H1 (cell line): ENCODE data around the gene ICA1. TPM values are rescaled to one million over a fixed set of nuclear protein-coding genes. Genes with fewer than 3 reads are reported as not detected.

Experiments used
- CTCF ChIA-PET: fragments of 300-600 bp; sonication (Branson Sonifier 250); formaldehyde crosslinking; loops from one replicate; lab custom pipeline; 2021; ENCODE audit not compliant: partially characterized antibody; lab: Charles Lee
- POLR2A ChIA-PET: fragments of 300-600 bp; sonication (Branson Sonifier 250); formaldehyde crosslinking; loops from one replicate; lab custom pipeline; 2021; ENCODE audit warnings: inconsistent platforms; ENCODE audit not compliant: partially characterized antibody; lab: Charles Lee
- DNase-seq, 2 experiments: peaks; one replicate each; pipeline versions ENCODE4 v3.0.0 to v3.0.0-alpha.2; 2010 to 2022; ENCODE audit warnings: low spot score in 2 of 2, low read depth in 1 of 2, mixed read lengths in 1 of 2
- FAIRE-seq: peaks from 2 replicates; lab custom pipeline; 2011; peaks lifted over from hg19 to GRCh38; lab: Jason Lieb, UNC
- H2AFZ ChIP-seq: 2 replicates; pipeline ENCODE4 v1.8.1; 2012; ENCODE audit warnings: low read length, inconsistent platforms
- H2AK5ac ChIP-seq: 2 replicates; pipeline ENCODE4 v1.6.1; 2013; ENCODE audit warnings: low read depth, low read length
- H2BK120ac ChIP-seq: replicated peaks from 2 replicates; pipeline ENCODE3; 2013; ENCODE audit warnings: low read depth, low read length, inconsistent platforms
- H2BK12ac ChIP-seq: 2 replicates; pipeline ENCODE4 v1.6.1; 2013; ENCODE audit warnings: low read depth, low read length
- H2BK15ac ChIP-seq: 2 replicates; pipeline ENCODE4 v1.6.1; 2013; ENCODE audit warnings: low read length
- H2BK20ac ChIP-seq: 2 replicates; pipeline ENCODE4 v1.6.1; 2013; ENCODE audit warnings: low read length
- H2BK5ac ChIP-seq: 2 replicates; pipeline ENCODE4 v1.6.1; 2013; ENCODE audit warnings: low read depth, low read length
- H3K14ac ChIP-seq: 2 replicates; pipeline ENCODE4 v1.6.1; 2013; ENCODE audit warnings: inconsistent platforms; ENCODE audit not compliant: insufficient read length
- H3K18ac ChIP-seq: 2 replicates; pipeline ENCODE4 v1.6.1; 2013; ENCODE audit warnings: low read length; ENCODE audit errors: extremely low read depth
- H3K23ac ChIP-seq: 2 replicates; pipeline ENCODE4 v1.6.1; 2013; ENCODE audit warnings: inconsistent platforms; ENCODE audit not compliant: insufficient read length
- H3K23me2 ChIP-seq: 2 replicates; pipeline ENCODE4 v1.6.1; 2013; ENCODE audit warnings: low read depth, low read length
- H3K27ac ChIP-seq: 2 replicates; pipeline ENCODE4 v1.6.1; 2011; ENCODE audit warnings: low read depth, low read length, inconsistent platforms
- H3K27me3 ChIP-seq, 4 experiments: replicated peaks in 1 of 4; 1 replicate in 1 of 4; 2 replicates in 3 of 4; pipeline versions ENCODE4 v1.6.1 to v1.8.1; 2011 to 2013; ENCODE audit warnings: low read length in 3 of 4, mild to moderate bottlenecking in 3 of 4, inconsistent platforms in 2 of 4, mixed read lengths in 2 of 4, moderate library complexity in 1 of 4; ENCODE audit not compliant: control insufficient read depth in 3 of 4, insufficient read depth in 3 of 4; ENCODE audit errors: extremely low read depth in 1 of 4
- H3K36me3 ChIP-seq, 4 experiments: 2 replicates each; pipeline versions ENCODE4 v1.6.1 to v1.8.1; 2011 to 2013; ENCODE audit warnings: mild to moderate bottlenecking in 4 of 4, low read length in 3 of 4, moderate library complexity in 2 of 4, control low read depth in 1 of 4, inconsistent platforms in 1 of 4; ENCODE audit not compliant: insufficient read depth in 4 of 4, control insufficient read depth in 2 of 4
- H3K4ac ChIP-seq: replicated peaks from 2 replicates; pipeline ENCODE3; 2013; ENCODE audit warnings: low read length, low read depth, mixed read lengths, inconsistent platforms; ENCODE audit not compliant: insufficient read length
- H3K4me1 ChIP-seq, 4 experiments: replicated peaks in 1 of 4; 1 replicate in 1 of 4; 2 replicates in 3 of 4; pipeline versions ENCODE4 v1.6.1 to v1.8.1; 2011 to 2013; ENCODE audit warnings: low read length in 3 of 4, inconsistent platforms in 2 of 4, mixed read lengths in 1 of 4; ENCODE audit not compliant: insufficient read depth in 4 of 4, control insufficient read depth in 3 of 4
- H3K4me2 ChIP-seq, 2 experiments: 2 replicates each; pipeline versions ENCODE4 v1.6.1 to v1.8.1; 2011 to 2013; ENCODE audit warnings: low read depth in 2 of 2, low read length in 2 of 2, control low read depth in 1 of 2, inconsistent platforms in 1 of 2, mild to moderate bottlenecking in 1 of 2; ENCODE audit not compliant: insufficient read depth in 1 of 2
- H3K4me3 ChIP-seq, 4 experiments: fragments of 200-600, 300-600 bp in 1 of 4; sonication (generic), shearing (Covaris generic), sonication (Bioruptor Twin) in 1 of 4; 2 replicates each; pipeline versions ENCODE4 v1.5.1 to v1.8.1; 2011 to 2016; ENCODE audit warnings: low read length in 4 of 4, low read depth in 3 of 4, control low read depth in 2 of 4, inconsistent platforms in 2 of 4, mild to moderate bottlenecking in 2 of 4, mixed read lengths in 1 of 4, moderate library complexity in 1 of 4; ENCODE audit not compliant: insufficient read depth in 2 of 4; ENCODE audit errors: extremely low read depth in 1 of 4
- H3K56ac ChIP-seq: replicated peaks from 2 replicates; pipeline ENCODE3; 2013; ENCODE audit warnings: low read depth, mild to moderate bottlenecking, mixed read lengths, low read length, inconsistent platforms; ENCODE audit not compliant: insufficient read length
- H3K79me1 ChIP-seq: 2 replicates; pipeline ENCODE4 v1.6.1; 2013; ENCODE audit warnings: low read depth, low read length, control low read depth
- H3K79me2 ChIP-seq, 2 experiments: 2 replicates each; pipeline versions ENCODE4 v1.6.1 to v1.8.1; 2012 to 2013; ENCODE audit warnings: low read length in 2 of 2, mild to moderate bottlenecking in 2 of 2, inconsistent platforms in 1 of 2; ENCODE audit not compliant: insufficient read depth in 2 of 2, control insufficient read depth in 1 of 2
- H3K9ac ChIP-seq, 4 experiments: replicated peaks in 1 of 4; 1 replicate in 1 of 4; 2 replicates in 3 of 4; pipeline versions ENCODE4 v1.6.1 to v1.8.1; 2011 to 2013; ENCODE audit warnings: low read depth in 3 of 4, low read length in 3 of 4, control low read depth in 2 of 4, mild to moderate bottlenecking in 2 of 4, moderate library complexity in 2 of 4, inconsistent platforms in 1 of 4; ENCODE audit errors: extremely low read depth in 1 of 4
- H3K9me3 ChIP-seq, 2 experiments: 2 replicates each; pipeline versions ENCODE4 v1.6.1 to v1.8.1; 2012 to 2013; ENCODE audit warnings: mild to moderate bottlenecking in 2 of 2, moderate library complexity in 2 of 2, control low read depth in 1 of 2, inconsistent platforms in 1 of 2, low read depth in 1 of 2, low read length in 1 of 2, mixed read lengths in 1 of 2; ENCODE audit not compliant: insufficient read depth in 2 of 2
- H4K20me1 ChIP-seq, 2 experiments: replicated peaks in 1 of 2; 2 replicates each; pipeline versions ENCODE3 to v1.8.1; 2011 to 2013; ENCODE audit warnings: inconsistent platforms in 2 of 2, low read length in 2 of 2, mild to moderate bottlenecking in 1 of 2; ENCODE audit not compliant: insufficient read depth in 2 of 2, control insufficient read depth in 1 of 2
- H4K5ac ChIP-seq: 2 replicates; pipeline ENCODE4 v1.6.1; 2013; ENCODE audit warnings: low read length, low read depth, mixed read lengths, inconsistent platforms; ENCODE audit not compliant: insufficient read length
- H4K8ac ChIP-seq: 2 replicates; pipeline ENCODE4 v1.8.0; 2013; ENCODE audit warnings: mild to moderate bottlenecking, moderate library complexity, low read length, inconsistent platforms; ENCODE audit not compliant: insufficient read depth; ENCODE audit errors: extremely low read depth
- H4K91ac ChIP-seq: replicated peaks from 2 replicates; pipeline ENCODE3; 2013; ENCODE audit warnings: low read length, mixed read lengths, inconsistent platforms; ENCODE audit not compliant: insufficient read length
- BCL11A ChIP-seq, 2 experiments: IDR thresholded peaks; one replicate each; pipeline ENCODE4 v1.6.1; 2011; ENCODE audit warnings: low read depth in 2 of 2, low read length in 2 of 2, mild to moderate bottlenecking in 2 of 2
- CBX8 ChIP-seq: fragments of 300-800, 300-1000 bp; sonication (generic); IDR thresholded peaks from 2 replicates; pipeline ENCODE4 v1.7.1; 2016; ENCODE audit warnings: low read depth, low read length, borderline replicate concordance
- CHD2 ChIP-seq: IDR thresholded peaks from 2 replicates; pipeline ENCODE4 v1.6.1; 2012; ENCODE audit warnings: low read length, improper control_type of control experiment
- EGR1 ChIP-seq: IDR thresholded peaks from 2 replicates; pipeline ENCODE4 v1.6.1; 2011; ENCODE audit warnings: low read depth, low read length, borderline replicate concordance
- HDAC6 ChIP-seq: IDR thresholded peaks from one replicate; pipeline ENCODE4 v1.7.1; 2012; ENCODE audit warnings: low read depth, mild to moderate bottlenecking, inconsistent platforms, low read length, moderate library complexity
- JUN ChIP-seq: IDR thresholded peaks from 2 replicates; pipeline ENCODE4 v1.6.1; 2011; ENCODE audit warnings: low read depth, mild to moderate bottlenecking, improper control_type of control experiment, low read length
- MAFK ChIP-seq: IDR thresholded peaks from 2 replicates; pipeline ENCODE4 v1.6.1; 2012; ENCODE audit warnings: low read depth, mild to moderate bottlenecking, improper control_type of control experiment, low read length
- NRF1 ChIP-seq: IDR thresholded peaks from 2 replicates; pipeline ENCODE4 v1.6.1; 2011; ENCODE audit warnings: mild to moderate bottlenecking, low read depth, low read length, improper control_type of control experiment
- RFX5 ChIP-seq: IDR thresholded peaks from 2 replicates; pipeline ENCODE4 v1.6.1; 2011; ENCODE audit warnings: low read depth, low read length, improper control_type of control experiment, borderline replicate concordance
- SIRT6 ChIP-seq: IDR thresholded peaks from one replicate; pipeline ENCODE4 v1.7.1; 2012; ENCODE audit warnings: low read length, inconsistent platforms
- TCF12 ChIP-seq: IDR thresholded peaks from 2 replicates; pipeline ENCODE4 v1.6.1; 2011; ENCODE audit warnings: low read depth, mild to moderate bottlenecking, low read length
- WGBS, 2 experiments: shearing (Covaris generic) in 1 of 2; methylation state at CpG; one replicate each; pipeline versions ENCODE4 v1.1.6 to v1.1.7; 2013 to 2015; ENCODE audit warnings: low lambda C conversion rate in 2 of 2, mixed read lengths in 2 of 2, inconsistent platforms in 1 of 2, low coverage in 1 of 2, missing lambda C conversion rate in 1 of 2; ENCODE audit not compliant: insufficient replicate concordance in 2 of 2, insufficient coverage in 1 of 2, insufficient read length in 1 of 2; ENCODE audit errors: extremely low coverage in 1 of 2, missing lambda C conversion rate in 1 of 2; 5-methylcytosine and 5-hydroxymethylcytosine counted together
- polyA plus RNA-seq, 7 experiments: library from polyadenylated mRNA; depleted of rRNA in 3 of 7; stranded (reverse) in 5 of 7; unstranded in 2 of 7; fragments of >200 nt in 5 of 7; fragments of 200-250 nt in 2 of 7; gene quantifications; 1 replicate in 5 of 7; 2 replicates in 1 of 7; 4 replicates in 1 of 7; pipeline versions ENCODE4 v1.2.1 to v1.2.3, GENCODE V29; 2011 to 2013; ENCODE audit warnings: missing spikeins in 2 of 7, mixed read lengths in 2 of 7
- total RNA-seq: library from RNA; stranded (reverse); fragmentation: NEBNext Ultra II Directional; extraction: Animal tissue kit (Norgen Biotek cat#: 25700); gene quantifications from 2 replicates; pipeline ENCODE4 v1.2.1, GENCODE V29; 2021

The ICA1 gene
- total and polyA plus RNA-seq, 2 of the 8 experiments (the other 6 are each of a cell fraction or from before 2014, with no cell fraction given), result 14.9 to 37.1 TPM

- no peak overlapping the region for H3K27ac ChIP-seq
- DNase-seq (no peak), FAIRE-seq (no peak)
- no peak overlapping the region for H2BK15ac ChIP-seq
- no peak overlapping the region for H3K4me3 ChIP-seq
- no peaks in the 10 kb centered on the region; a peak in 1 of 8 replicates for H3K36me3 ChIP-seq
- no peak overlapping the region for H3K23ac ChIP-seq
- H2BK12ac ChIP-seq, result no peak overlapping the region
- no peak overlapping the region for H2AFZ ChIP-seq
- peaks cover 0 to 6% (median 0%) of the 10 kb centered on the region in 4 experiments; a peak in 3 of 7 replicates for H3K4me1 ChIP-seq
- POLR2A ChIA-PET, result interaction anchor here (0.7 to 1.6 kb wide), 2 partner anchors 14 to 43 kb away, joined by 3 to 4 read pairs; no protein-coding TSS in a partner anchor
- H4K91ac ChIP-seq, result no peak overlapping the region
- H2BK5ac ChIP-seq, result no peak overlapping the region
- H2BK20ac ChIP-seq, result no peak overlapping the region
- WGBS, 2 experiments, result 93% methylated on average over 3 of the region's 3 CpGs; no CpG with 5 or more reads in 1 of the 2 experiments
- H3K9ac ChIP-seq, result no peak overlapping the region
- no peak overlapping the region for H3K18ac ChIP-seq
- H3K9me3 ChIP-seq, result no peaks in the 10 kb centered on the region
- H3K14ac ChIP-seq, result no peak overlapping the region
- H4K5ac ChIP-seq, result no peak overlapping the region
- no peaks in the 10 kb centered on the region for H4K20me1 ChIP-seq
- no peaks in the 10 kb centered on the region for H3K23me2 ChIP-seq
- CTCF ChIA-PET, result interaction anchor here (1.2 to 1.3 kb wide), 2 partner anchors 9 to 18 kb away, joined by 3 to 4 read pairs; no protein-coding TSS in a partner anchor
- H3K27me3 ChIP-seq, result no peaks in the 10 kb centered on the region
- no peak for TF ChIP-seq RFX5
- TF ChIP-seq TCF12, result no peak
- no peak for TF ChIP-seq EGR1
- TF ChIP-seq NRF1, result no peak
- TF ChIP-seq CBX8, result no peak
- no peak for TF ChIP-seq MAFK
- no peak for TF ChIP-seq BCL11A (IDR thresholded peaks at IDR 0.05; ENCODE audit: low read depth in 2 of 2, low read length in 2 of 2)
- no peak for TF ChIP-seq SIRT6
- TF ChIP-seq HDAC6, result no peak
- TF ChIP-seq JUN, result no peak
- TF ChIP-seq CHD2, result no peak
- peaks cover 8% of the 10 kb centered on the region; the same call in 1 of the 2 replicates for H3K79me1 ChIP-seq
- H4K8ac ChIP-seq, result no peak overlapping the region
- no peak overlapping the region for H3K4me2 ChIP-seq
- no peaks in the 10 kb centered on the region; a peak in 1 of 4 replicates for H3K79me2 ChIP-seq
- no peak overlapping the region for H3K56ac ChIP-seq
- no peak overlapping the region for H2BK120ac ChIP-seq
- no peak overlapping the region for H3K4ac ChIP-seq
- peak overlapping the region; percentile 61; the same call in 1 of the 2 replicates for H2AK5ac ChIP-seq
Measured at GRCh38 chr7:8254667-8255066, 7.3 kb downstream of the ICA1 start.
